SK-N-MC (cell line): ENCODE results near the gene COMMD9.

Source experiments
- EZH2 ChIP-seq: fragments of 200-600 bp; sonication (generic); IDR thresholded peaks from one replicate; pipeline ENCODE4 v1.6.1; 2017; ENCODE audit warnings: antibody characterized with exemption
- FOXP2 ChIP-seq: optimal IDR thresholded peaks from 2 replicates; pipeline ENCODE3; 2011; ENCODE audit warnings: mild to moderate bottlenecking, moderate library complexity; ENCODE audit not compliant: insufficient read depth; ENCODE audit errors: extremely low read length, control extremely low read depth
- POLR2AphosphoS5 ChIP-seq: IDR thresholded peaks from 2 replicates; pipeline ENCODE4 v1.6.1; 2012; ENCODE audit warnings: mild to moderate bottlenecking, low read depth, low read length, borderline replicate concordance

GRCh38 chr11:36278531-36279282 lies 10.5 kb downstream of the COMMD9 start:
- TF ChIP-seq POLR2AphosphoS5 (no peak), EZH2 (no peak), FOXP2 (no peak)
